ENCODE results near the gene PCGF6.

GRCh38 chr10:103277713-103278536 is 73.0 kb downstream of the PCGF6 start:
- TF ChIP-seq ZNF362 (tag by site-specific recombination; IDR thresholded peaks at IDR 0.05), result no peak
- TF ChIP-seq CTCF (tag by site-specific recombination; IDR thresholded peaks at IDR 0.05), result no peak
- no peak for TF ChIP-seq ZNF274 (IDR thresholded peaks at IDR 0.05; ENCODE audit: low read length)
- no peak for TF ChIP-seq ZNF274 (tag by site-specific recombination; IDR thresholded peaks at IDR 0.05; ENCODE audit: borderline replicate concordance)
